Panc1 (cell line): ENCODE data around the gene TSHZ2.

Experiments
- CTCF ChIP-seq: fragments of 450-650 bp; IDR thresholded peaks from 2 replicates; pipeline ENCODE4 v1.5.1; 2017; ENCODE audit warnings: mild to moderate bottlenecking
- POLR2AphosphoS5 ChIP-seq: IDR thresholded peaks from 2 replicates; pipeline ENCODE4 v1.6.1; 2012; ENCODE audit warnings: mild to moderate bottlenecking, low read depth, low read length, moderate library complexity
- REST ChIP-seq, 2 experiments: IDR thresholded peaks; 2 replicates each; pipeline ENCODE4 v1.6.1; 2011 to 2012; ENCODE audit warnings: low read depth in 2 of 2, control low read depth in 1 of 2, low read length in 1 of 2, mild to moderate bottlenecking in 1 of 2, moderate library complexity in 1 of 2; ENCODE audit not compliant: insufficient read depth in 1 of 2
- SIN3A ChIP-seq: IDR thresholded peaks from 2 replicates; pipeline ENCODE4 v1.6.1; 2012; ENCODE audit warnings: low read depth, mild to moderate bottlenecking, low read length, moderate library complexity, borderline replicate concordance; ENCODE audit not compliant: insufficient read depth

GRCh38 chr20:53298911-53299310 is 326.8 kb downstream of the TSHZ2 start:
- no peak for TF ChIP-seq CTCF
- TF ChIP-seq POLR2AphosphoS5: no peak
- TF ChIP-seq REST (IDR thresholded peaks at IDR 0.05; ENCODE audit: insufficient read depth in 1 of 2, low read depth in 2 of 2, low read length in 1 of 2): no peak
- no peak for TF ChIP-seq SIN3A
